NCI-H446 (cell line): ENCODE results near the gene EIF4EBP3.
"Not testable (repeated sequence)": the region's sequence is repeated elsewhere in the genome, so short reads cannot be mapped to it uniquely, and the experiment has no call there.

Experiments
- DNase-seq, 2 experiments: peaks; one replicate each; lab custom pipeline; 2025; lab: John Stamatoyannopoulos, UW

EIF4EBP3 gene

GRCh38 chr5:140579188-140579747, 31.8 kb downstream of the EIF4EBP3 start:
- DNase-seq, result not testable (repeated sequence)

- no peak for DNase-seq
Observed at GRCh38 chr5:140587495-140587894, 40.0 kb downstream of the EIF4EBP3 start.

- DNase-seq, result no peak
Observed at GRCh38 chr5:140588311-140589070, 41.0 kb downstream of the EIF4EBP3 start.

GRCh38 chr5:140590861-140591260, 43.4 kb downstream of the EIF4EBP3 start:
- DNase-seq, result no peak

- no peak for DNase-seq
Observed at GRCh38 chr5:140591747-140592372, 44.4 kb downstream of the EIF4EBP3 start.

GRCh38 chr5:140593070-140593469, 45.6 kb downstream of the EIF4EBP3 start:
- DNase-seq, result not testable (repeated sequence)

GRCh38 chr5:140594169-140594568, 46.7 kb downstream of the EIF4EBP3 start:
- DNase-seq, result no peak

GRCh38 chr5:140595538-140596300, 48.3 kb downstream of the EIF4EBP3 start:
- no peak for DNase-seq

GRCh38 chr5:140596321-140596741, 48.9 kb downstream of the EIF4EBP3 start:
- DNase-seq, result no peak

- no peak for DNase-seq
Observed at GRCh38 chr5:140598836-140599235, 51.4 kb downstream of the EIF4EBP3 start.
